Central memory CD8-positive, alpha-beta T cell (primary cell): Measurements from ENCODE around the gene LYRM2.
A peak's percentile ranks its signal among the peaks of the same experiment; 100 is the strongest.

Source experiments
- ATAC-seq: fragments of 150-1000 bp; cut with Tn5 transposase; replicated peaks from 2 replicates; pipeline ENCODE4 v1.10.0; 2022; ENCODE audit warnings: mild to moderate bottlenecking, moderate FRiP score, moderate number of reproducible peaks; ENCODE audit not compliant: poor library complexity, severe bottlenecking; ENCODE audit errors: extremely low read depth
- DNase-seq, 2 donors: peaks; one replicate each; pipeline ENCODE4 v3.0.0; 2021; ENCODE audit warnings: low spot score in 2 of 2
- H3K27ac Mint-ChIP-seq: one replicate; pipeline ENCODE4 v1.8.0; 2022; ENCODE audit warnings: low read depth, mild to moderate bottlenecking, moderate library complexity, mixed read lengths
- H3K27me3 Mint-ChIP-seq: one replicate; pipeline ENCODE4 v1.8.0; 2022; ENCODE audit warnings: mixed read lengths
- H3K36me3 Mint-ChIP-seq: one replicate; pipeline ENCODE4 v1.8.0; 2022; ENCODE audit warnings: mild to moderate bottlenecking, moderate library complexity, mixed read lengths; ENCODE audit not compliant: insufficient read depth
- H3K4me1 Mint-ChIP-seq: one replicate; pipeline ENCODE4 v1.8.0; 2022; ENCODE audit warnings: mixed read lengths
- H3K4me3 Mint-ChIP-seq: one replicate; pipeline ENCODE4 v1.8.0; 2022; ENCODE audit warnings: mild to moderate bottlenecking, moderate library complexity, mixed read lengths
- H3K9me3 Mint-ChIP-seq: one replicate; pipeline ENCODE4 v1.8.0; 2022; ENCODE audit warnings: mixed read lengths

The LYRM2 gene

DNA sequence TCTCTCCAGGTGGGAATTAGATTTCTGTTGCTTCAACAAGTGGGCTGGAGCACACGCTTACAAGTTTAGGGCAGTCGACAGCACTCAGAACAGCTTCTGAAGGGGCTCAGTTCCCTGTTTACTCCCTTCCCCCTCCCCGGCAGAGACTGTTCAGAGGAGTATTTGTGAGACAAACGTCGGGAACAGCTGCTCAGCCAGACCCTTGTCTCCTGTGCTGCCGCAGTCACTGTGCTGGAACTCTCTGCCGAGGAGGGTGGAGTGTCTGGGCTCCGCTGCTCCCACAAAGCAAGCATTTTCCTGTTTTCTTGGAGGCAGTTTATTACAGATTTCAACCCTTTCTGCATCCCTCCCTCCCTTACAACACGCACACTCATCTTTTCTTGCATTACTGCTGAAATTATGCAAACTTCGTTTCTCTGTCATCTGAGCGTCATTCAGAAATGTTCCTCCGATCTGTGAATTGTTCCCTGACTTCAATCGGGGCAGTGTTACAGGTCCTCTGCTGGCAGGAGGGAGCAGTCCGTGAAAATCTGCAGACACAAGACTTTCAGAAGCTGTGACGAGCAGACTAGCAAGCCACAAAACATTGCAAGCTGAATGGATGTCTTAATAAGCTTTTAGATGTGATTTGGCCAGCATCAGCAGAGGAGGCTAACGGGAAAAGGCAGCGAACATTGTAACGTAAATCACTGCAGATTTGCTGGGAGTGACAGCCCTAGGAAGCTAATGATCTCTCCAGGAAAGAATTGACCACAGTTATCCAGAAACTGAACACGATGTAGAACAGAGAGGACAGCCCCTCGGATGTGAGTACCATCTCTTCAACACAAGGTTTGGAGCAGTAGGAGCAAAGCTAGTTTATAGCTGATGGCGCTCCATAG is 76.2 kb downstream of the LYRM2 start:
- Mint-ChIP-seq H3K9me3 (peaks cover 1% of the 10 kb centered on the region), H3K27ac (no peak overlapping the region), H3K4me3 (no peak overlapping the region), H3K27me3 (peaks cover 3% of the 10 kb centered on the region), H3K36me3 (no peaks in the 10 kb centered on the region), H3K4me1 (no peaks in the 10 kb centered on the region)
- DNase-seq, result no peak
- no peak for ATAC-seq

- H3K36me3 Mint-ChIP-seq, result no peaks in the 10 kb centered on the region
- DNase-seq (no peak), ATAC-seq (no peak)
- no peaks in the 10 kb centered on the region for H3K4me1 Mint-ChIP-seq
- H3K9me3 Mint-ChIP-seq, result peaks cover 7% of the 10 kb centered on the region
- H3K27ac Mint-ChIP-seq, result no peak overlapping the region
- H3K27me3 Mint-ChIP-seq, result peaks cover 12% of the 10 kb centered on the region
- no peak overlapping the region for H3K4me3 Mint-ChIP-seq
These were observed 79.1 kb downstream of the LYRM2 start for GRCh38 chr6:89559487-89559886.

DNA sequence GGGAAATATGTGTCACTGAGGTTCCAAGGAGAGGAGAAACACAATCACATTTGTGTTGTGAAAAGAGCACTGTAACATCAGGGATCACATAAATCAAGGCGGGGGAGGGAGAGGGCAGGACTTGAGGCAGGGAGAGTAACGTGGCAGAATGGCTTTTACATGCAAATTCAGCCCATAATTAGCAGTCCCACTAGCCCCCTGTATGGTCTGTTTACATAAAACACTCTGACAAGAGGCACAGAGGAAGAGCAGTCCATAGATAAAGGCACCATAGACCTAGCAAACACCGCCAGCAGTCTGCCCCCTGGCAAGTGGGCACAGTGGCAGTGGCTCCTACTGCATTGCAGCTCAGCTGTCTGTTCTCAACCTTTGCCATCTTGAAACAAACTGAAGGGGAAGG is 82.7 kb downstream of the LYRM2 start:
- Mint-ChIP-seq H3K27ac (no peak overlapping the region), H3K27me3 (peaks cover 28% of the 10 kb centered on the region), H3K9me3 (peaks cover 7% of the 10 kb centered on the region), H3K36me3 (peaks cover 2% of the 10 kb centered on the region), H3K4me3 (no peak overlapping the region), H3K4me1 (no peaks in the 10 kb centered on the region)
- DNase-seq (no peak), ATAC-seq (no peak)

- peaks cover 2% of the 10 kb centered on the region for H3K36me3 Mint-ChIP-seq
- H3K27me3 Mint-ChIP-seq, result peaks cover 28% of the 10 kb centered on the region
- DNase-seq, result no peak
- H3K27ac Mint-ChIP-seq, result no peak overlapping the region
- no peak for ATAC-seq
- no peaks in the 10 kb centered on the region for H3K4me1 Mint-ChIP-seq
- H3K9me3 Mint-ChIP-seq, result peaks cover 7% of the 10 kb centered on the region
- H3K4me3 Mint-ChIP-seq, result no peak overlapping the region
These were observed 83.5 kb downstream of the LYRM2 start for GRCh38 chr6:89555031-89555430.

DNA sequence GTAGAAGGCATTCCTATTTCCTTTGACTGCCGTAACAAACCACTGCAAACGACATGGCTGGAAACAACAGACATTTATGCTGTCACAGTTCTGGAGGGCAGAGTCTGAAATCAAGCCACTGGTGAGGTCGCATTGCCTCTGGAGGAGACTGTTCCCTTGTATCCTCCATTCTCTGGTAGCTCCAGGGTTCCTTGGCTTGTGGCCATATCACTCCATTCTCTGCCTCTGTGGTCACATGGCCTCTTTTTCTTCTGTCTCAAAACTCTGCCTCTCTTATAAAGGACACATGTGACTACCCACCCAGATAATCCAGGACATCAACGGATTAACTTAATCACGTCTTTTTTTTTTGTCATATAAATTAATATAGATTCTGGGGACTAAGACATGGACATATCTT is 84.4 kb downstream of the LYRM2 start:
- Mint-ChIP-seq H3K27me3 (peaks cover 28% of the 10 kb centered on the region), H3K36me3 (peaks cover 4% of the 10 kb centered on the region), H3K9me3 (peaks cover 7% of the 10 kb centered on the region), H3K27ac (no peak overlapping the region), H3K4me3 (no peak overlapping the region), H3K4me1 (no peaks in the 10 kb centered on the region)
- ATAC-seq, result no peak
- DNase-seq, result no peak

DNA sequence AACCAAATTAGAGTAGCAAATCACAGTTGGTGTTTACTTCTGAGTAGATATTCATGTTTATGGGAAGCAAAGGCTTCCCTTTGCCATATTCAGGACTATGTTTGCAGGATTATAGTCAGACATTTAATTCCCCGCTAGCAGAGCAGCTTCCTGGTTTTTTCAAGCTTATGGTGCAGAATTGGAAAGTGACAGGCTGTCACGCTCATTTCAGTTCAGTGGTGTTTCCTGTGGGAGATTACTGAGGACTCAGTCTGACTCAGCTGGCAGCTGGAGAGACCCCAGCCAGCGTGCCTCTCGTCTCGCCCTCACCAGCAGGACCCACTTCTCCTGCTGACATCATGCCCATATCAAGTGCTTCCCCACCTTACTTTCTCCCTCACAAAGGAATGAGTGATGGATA is 85.1 kb downstream of the LYRM2 start:
- no peak for DNase-seq
- peaks cover 7% of the 10 kb centered on the region for H3K9me3 Mint-ChIP-seq
- no peak overlapping the region for H3K4me3 Mint-ChIP-seq
- H3K27me3 Mint-ChIP-seq, result peaks cover 28% of the 10 kb centered on the region
- H3K27ac Mint-ChIP-seq, result no peak overlapping the region
- ATAC-seq, result no peak
- peaks cover 5% of the 10 kb centered on the region for H3K36me3 Mint-ChIP-seq
- H3K4me1 Mint-ChIP-seq, result no peaks in the 10 kb centered on the region

DNA sequence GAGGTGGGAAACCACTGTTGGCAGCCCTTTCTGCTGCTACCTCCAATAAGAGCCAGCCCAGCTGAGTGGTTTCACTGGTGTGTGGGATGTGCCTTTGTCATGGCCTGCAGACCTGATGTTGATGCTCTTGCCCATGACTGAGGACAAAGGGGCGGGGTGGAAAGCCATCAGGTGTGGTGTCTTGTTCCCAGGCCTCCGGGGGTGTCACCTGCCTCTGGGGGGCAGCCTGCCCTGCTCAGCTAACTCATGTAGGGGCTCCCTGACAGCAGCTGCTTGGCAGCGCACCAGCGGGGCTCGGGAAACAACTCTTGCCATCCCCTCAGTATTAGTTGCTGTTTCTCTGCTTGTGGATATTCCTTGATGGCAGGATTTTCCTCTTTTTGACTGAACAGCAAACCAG is 91.3 kb downstream of the LYRM2 start:
- no peak overlapping the region for H3K4me3 Mint-ChIP-seq
- no peaks in the 10 kb centered on the region for H3K4me1 Mint-ChIP-seq
- no peaks in the 10 kb centered on the region for H3K9me3 Mint-ChIP-seq
- ATAC-seq (no peak), DNase-seq (no peak)
- peaks cover 5% of the 10 kb centered on the region for H3K36me3 Mint-ChIP-seq
- no peak overlapping the region for H3K27ac Mint-ChIP-seq
- peaks cover 20% of the 10 kb centered on the region for H3K27me3 Mint-ChIP-seq

GRCh38 chr6:89542866-89543265 is 95.7 kb downstream of the LYRM2 start:
- no peak overlapping the region for H3K4me3 Mint-ChIP-seq

GRCh38 chr6:89542081-89542857 is 96.3 kb downstream of the LYRM2 start:
- Mint-ChIP-seq H3K27me3 (peaks cover 23% of the 10 kb centered on the region), H3K4me3 (no peak overlapping the region), H3K27ac (no peak overlapping the region), H3K36me3 (no peaks in the 10 kb centered on the region), H3K4me1 (no peaks in the 10 kb centered on the region), H3K9me3 (no peaks in the 10 kb centered on the region)
- DNase-seq, result no peak
- ATAC-seq, result no peak

More at GRCh38 chr6:89542866-89543265, 95.7 kb downstream of the LYRM2 start:
- Mint-ChIP-seq H3K27ac (no peak overlapping the region), H3K4me1 (no peaks in the 10 kb centered on the region), H3K36me3 (no peaks in the 10 kb centered on the region), H3K27me3 (peaks cover 23% of the 10 kb centered on the region), H3K9me3 (no peaks in the 10 kb centered on the region)
- no peak for ATAC-seq
- no peak for DNase-seq

GRCh38 chr6:89539779-89540178 is 98.8 kb downstream of the LYRM2 start:
- Mint-ChIP-seq H3K27me3 (peaks cover 23% of the 10 kb centered on the region), H3K9me3 (no peaks in the 10 kb centered on the region), H3K36me3 (no peaks in the 10 kb centered on the region), H3K4me3 (no peak overlapping the region), H3K4me1 (no peaks in the 10 kb centered on the region), H3K27ac (no peak overlapping the region)
- DNase-seq (no peak), ATAC-seq (no peak)

DNA sequence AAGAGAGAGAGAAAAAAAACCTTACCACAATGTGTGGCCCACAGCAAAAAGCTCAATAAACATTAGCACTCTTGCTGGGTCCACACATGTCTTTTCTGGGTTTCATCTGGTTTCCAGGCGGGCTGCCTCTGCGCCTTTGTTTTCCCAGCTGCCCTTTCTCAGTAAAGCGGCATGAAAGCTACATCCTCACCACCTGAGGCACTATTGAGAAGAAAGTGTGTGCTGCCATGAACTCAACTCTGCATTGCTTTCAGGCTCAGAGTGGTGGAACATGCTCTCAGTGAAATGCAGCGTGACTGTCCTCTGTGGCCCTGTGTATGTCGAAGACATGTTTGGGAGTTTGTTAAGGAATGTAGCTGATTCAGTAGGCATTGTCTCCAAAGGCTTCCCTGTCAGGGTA is 102.3 kb downstream of the LYRM2 start:
- Mint-ChIP-seq H3K27me3 (peaks cover 9% of the 10 kb centered on the region), H3K27ac (no peak overlapping the region), H3K4me3 (no peak overlapping the region), H3K4me1 (no peaks in the 10 kb centered on the region), H3K9me3 (no peaks in the 10 kb centered on the region), H3K36me3 (no peaks in the 10 kb centered on the region)
- DNase-seq, result no peak
- no peak for ATAC-seq

DNA sequence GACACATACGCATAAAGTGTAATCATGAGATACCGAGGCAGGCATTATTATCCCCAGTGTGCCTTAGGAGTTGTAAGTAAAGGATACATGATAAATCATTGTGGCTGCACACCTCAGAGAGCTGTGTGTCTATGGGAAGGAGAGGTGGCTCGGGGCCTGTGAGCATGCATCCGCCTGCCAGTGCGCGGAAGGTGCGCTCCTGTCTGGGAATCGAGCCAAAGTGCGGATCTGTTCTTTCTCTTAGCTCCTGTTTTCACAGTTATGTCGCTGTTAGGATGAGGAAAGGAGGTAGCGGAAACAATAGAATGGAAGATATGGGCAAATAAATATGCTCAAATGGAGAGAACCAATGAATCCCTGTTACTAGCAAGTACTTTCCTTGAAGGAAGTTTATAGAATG is 107.6 kb downstream of the LYRM2 start:
- H3K36me3 Mint-ChIP-seq, result no peaks in the 10 kb centered on the region
- H3K4me3 Mint-ChIP-seq, result no peak overlapping the region
- no peaks in the 10 kb centered on the region for H3K27me3 Mint-ChIP-seq
- H3K27ac Mint-ChIP-seq, result no peak overlapping the region
- no peaks in the 10 kb centered on the region for H3K9me3 Mint-ChIP-seq
- ATAC-seq, result no peak
- H3K4me1 Mint-ChIP-seq, result no peaks in the 10 kb centered on the region
- DNase-seq, result no peak

DNA sequence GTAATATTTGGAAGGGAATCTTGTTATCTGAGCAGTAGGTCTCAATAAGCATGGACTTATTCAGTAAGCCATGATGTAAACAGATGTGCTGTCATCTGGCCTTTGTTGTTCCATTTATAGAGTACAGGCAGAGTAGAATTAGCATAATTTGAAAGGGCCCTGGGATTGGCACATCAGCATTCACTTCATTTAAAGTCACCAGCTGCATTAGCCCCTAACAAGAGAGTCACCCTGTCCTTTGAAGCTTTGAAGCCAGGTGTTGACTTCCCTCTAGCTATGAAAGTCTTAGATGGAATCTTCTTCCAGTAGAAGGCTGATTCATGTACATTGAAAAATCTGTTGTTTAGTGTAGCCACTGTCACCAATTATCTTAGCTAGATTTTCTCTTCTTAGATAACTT is 109.7 kb downstream of the LYRM2 start:
- no peak overlapping the region for H3K4me3 Mint-ChIP-seq
- H3K27ac Mint-ChIP-seq, result peak overlapping the region; percentile 10
- ATAC-seq, result no peak

More for the DNA sequence above, 109.7 kb downstream of the LYRM2 start:
- Mint-ChIP-seq H3K9me3 (no peaks in the 10 kb centered on the region), H3K27me3 (no peaks in the 10 kb centered on the region), H3K4me1 (no peaks in the 10 kb centered on the region), H3K36me3 (no peaks in the 10 kb centered on the region)
- no peak for DNase-seq
